Endometrium (tissue), 2 donors: ENCODE results near the gene RAB11A.
"Not testable (repeated sequence)": the region's sequence is repeated elsewhere in the genome, so short reads cannot be mapped to it uniquely, and the experiment has no call there.

Experiments
- FAIRE-seq: peaks from 2 replicates; lab custom pipeline; 2012; peaks lifted over from hg19 to GRCh38; lab: Jason Lieb, UNC
- donor health status: control.
- donor health status: control.

The RAB11A gene

GRCh38 chr15:65845826-65846519, 23.3 kb upstream of the RAB11A start:
- no peak for FAIRE-seq

GRCh38 chr15:65847989-65848388, 21.3 kb upstream of the RAB11A start:
- FAIRE-seq = no peak

GRCh38 chr15:65851981-65852380, 17.3 kb upstream of the RAB11A start:
- no peak for FAIRE-seq

- FAIRE-seq = no peak
Observed at GRCh38 chr15:65856821-65857455, 12.4 kb upstream of the RAB11A start.

- FAIRE-seq = no peak
Observed at GRCh38 chr15:65857718-65858402, 11.4 kb upstream of the RAB11A start.

- FAIRE-seq = no peak
Observed at GRCh38 chr15:65862682-65863081, 6.6 kb upstream of the RAB11A start.

GRCh38 chr15:65863106-65863505, 6.2 kb upstream of the RAB11A start:
- FAIRE-seq = no peak

- no peak for FAIRE-seq
Observed at GRCh38 chr15:65867244-65867643, 2.0 kb upstream of the RAB11A start.

GRCh38 chr15:65867933-65868332, 1.4 kb upstream of the RAB11A start:
- FAIRE-seq = not testable (repeated sequence)

- FAIRE-seq = no peak
Observed at GRCh38 chr15:65868546-65869125, 655 bp upstream of the RAB11A start.

GRCh38 chr15:65869954-65870871, 922 bp downstream of the RAB11A start:
- FAIRE-seq = no peak

GRCh38 chr15:65870889-65871533, 1.7 kb downstream of the RAB11A start:
- no peak for FAIRE-seq

- not testable (repeated sequence) for FAIRE-seq
Observed at GRCh38 chr15:65871886-65872285, 2.6 kb downstream of the RAB11A start.

GRCh38 chr15:65872596-65872995, 3.3 kb downstream of the RAB11A start:
- FAIRE-seq = peak; percentile 84

- FAIRE-seq = no peak
Observed at GRCh38 chr15:65873256-65873655, 4.0 kb downstream of the RAB11A start.

GRCh38 chr15:65875458-65875857, 6.2 kb downstream of the RAB11A start:
- FAIRE-seq = no peak

- no peak for FAIRE-seq
Observed at GRCh38 chr15:65877749-65878148, 8.5 kb downstream of the RAB11A start.

- no peak for FAIRE-seq
Observed at GRCh38 chr15:65881766-65882434, 12.6 kb downstream of the RAB11A start.

GRCh38 chr15:65883571-65883970, 14.3 kb downstream of the RAB11A start:
- no peak for FAIRE-seq

- no peak for FAIRE-seq
Observed at GRCh38 chr15:65884511-65884910, 15.2 kb downstream of the RAB11A start.
